Endothelial cell of umbilical vein (primary cell): ENCODE measurements around the gene CHN1.

Experiments used
- EZH2 ChIP-seq: IDR thresholded peaks from 2 replicates; pipeline ENCODE4 v1.6.1; 2012; ENCODE audit warnings: borderline replicate concordance, low read depth, mild to moderate bottlenecking, moderate library complexity, low read length, inconsistent platforms; ENCODE audit not compliant: severe bottlenecking
- FOS ChIP-seq: IDR thresholded peaks from 2 replicates; pipeline ENCODE4 v1.6.1; 2011; ENCODE audit warnings: mild to moderate bottlenecking, low read length, moderate library complexity, borderline replicate concordance; ENCODE audit not compliant: insufficient read depth
- GATA2 ChIP-seq: IDR thresholded peaks from 2 replicates; pipeline ENCODE4 v1.7.0; 2011; ENCODE audit warnings: low read depth, mild to moderate bottlenecking, moderate library complexity, mixed read lengths, low read length; ENCODE audit not compliant: insufficient read length, insufficient read depth
- JUN ChIP-seq: IDR thresholded peaks from 2 replicates; pipeline ENCODE4 v1.6.1; 2011; ENCODE audit warnings: borderline replicate concordance, low read depth; ENCODE audit not compliant: insufficient read length, insufficient read depth
- MYC ChIP-seq: IDR thresholded peaks from one replicate; pipeline ENCODE4 v1.6.1; 2011; ENCODE audit warnings: mild to moderate bottlenecking, low read depth, low read length
- POLR2A ChIP-seq: IDR thresholded peaks from 2 replicates; pipeline ENCODE4 v1.6.1; 2012; ENCODE audit warnings: low read depth, mild to moderate bottlenecking, control low read depth, low read length
- POLR2AphosphoS5 ChIP-seq: IDR thresholded peaks from 2 replicates; pipeline ENCODE4 v1.6.1; 2012; ENCODE audit warnings: low read depth, mild to moderate bottlenecking, control low read depth, low read length, moderate library complexity; ENCODE audit not compliant: insufficient read depth
- TF ChIP-seq, protein P1 (sequence below), 2 donors: IDR thresholded peaks; 1 replicate in 1 of 2; 2 replicates in 1 of 2; pipeline ENCODE4 v1.5.1; 2011; ENCODE audit warnings: low read length in 2 of 2, mild to moderate bottlenecking in 2 of 2, moderate library complexity in 2 of 2, control low read depth in 1 of 2, inconsistent platforms in 1 of 2, low read depth in 1 of 2; ENCODE audit not compliant: insufficient read depth in 1 of 2; ENCODE audit errors: extremely low read depth in 1 of 2
- TF ChIP-seq, protein P2 (sequence below): IDR thresholded peaks from 2 replicates; pipeline ENCODE4 v1.6.1; 2011; ENCODE audit not compliant: insufficient read depth, insufficient read length

DNA sequence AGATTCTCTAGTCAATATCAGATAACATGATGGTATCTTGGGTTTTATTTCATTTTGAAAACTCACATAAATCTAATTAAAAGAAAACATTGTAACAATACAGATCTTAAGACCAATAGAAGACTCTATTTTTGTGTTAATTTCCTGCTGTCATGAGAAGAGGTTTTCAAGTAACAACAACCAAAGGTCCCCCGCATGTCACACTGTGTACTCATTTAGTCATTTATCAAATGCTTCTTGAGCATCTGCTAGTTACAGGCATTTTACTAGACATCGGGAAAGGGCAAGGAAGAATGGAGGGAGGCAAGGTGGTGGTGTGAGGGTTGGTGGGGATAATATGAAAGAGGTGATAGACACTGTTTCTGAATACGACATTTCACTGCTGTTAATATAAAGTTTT lies 163.2 kb downstream of the CHN1 start:
- no peak for TF ChIP-seq MYC
- TF ChIP-seq, protein P1, sequence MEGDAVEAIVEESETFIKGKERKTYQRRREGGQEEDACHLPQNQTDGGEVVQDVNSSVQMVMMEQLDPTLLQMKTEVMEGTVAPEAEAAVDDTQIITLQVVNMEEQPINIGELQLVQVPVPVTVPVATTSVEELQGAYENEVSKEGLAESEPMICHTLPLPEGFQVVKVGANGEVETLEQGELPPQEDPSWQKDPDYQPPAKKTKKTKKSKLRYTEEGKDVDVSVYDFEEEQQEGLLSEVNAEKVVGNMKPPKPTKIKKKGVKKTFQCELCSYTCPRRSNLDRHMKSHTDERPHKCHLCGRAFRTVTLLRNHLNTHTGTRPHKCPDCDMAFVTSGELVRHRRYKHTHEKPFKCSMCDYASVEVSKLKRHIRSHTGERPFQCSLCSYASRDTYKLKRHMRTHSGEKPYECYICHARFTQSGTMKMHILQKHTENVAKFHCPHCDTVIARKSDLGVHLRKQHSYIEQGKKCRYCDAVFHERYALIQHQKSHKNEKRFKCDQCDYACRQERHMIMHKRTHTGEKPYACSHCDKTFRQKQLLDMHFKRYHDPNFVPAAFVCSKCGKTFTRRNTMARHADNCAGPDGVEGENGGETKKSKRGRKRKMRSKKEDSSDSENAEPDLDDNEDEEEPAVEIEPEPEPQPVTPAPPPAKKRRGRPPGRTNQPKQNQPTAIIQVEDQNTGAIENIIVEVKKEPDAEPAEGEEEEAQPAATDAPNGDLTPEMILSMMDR (IDR thresholded peaks at IDR 0.05; ENCODE audit: extremely low read depth in 1 of 2, insufficient read depth in 1 of 2, low read depth in 1 of 2, low read length in 2 of 2): no peak
- no peak for TF ChIP-seq JUN
- no peak for TF ChIP-seq POLR2AphosphoS5
- TF ChIP-seq POLR2A: no peak
- TF ChIP-seq GATA2: no peak
- TF ChIP-seq EZH2: no peak
- TF ChIP-seq, protein P2, sequence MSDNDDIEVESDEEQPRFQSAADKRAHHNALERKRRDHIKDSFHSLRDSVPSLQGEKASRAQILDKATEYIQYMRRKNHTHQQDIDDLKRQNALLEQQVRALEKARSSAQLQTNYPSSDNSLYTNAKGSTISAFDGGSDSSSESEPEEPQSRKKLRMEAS: no peak
- no peak for TF ChIP-seq FOS
